Hematopoietic multipotent progenitor cell treated with erythropoietin and hydrocortisone succinate and interleukin-3 and kit ligand, for 8 days (in vitro differentiated cells): ENCODE data around the gene MECR.

Experiments
- DNase-seq: peaks from one replicate; pipeline ENCODE4 v3.0.0-alpha.2; 2015

MECR gene

GRCh38 chr1:29200906-29201594, 29.7 kb downstream of the MECR start:
- DNase-seq, result no peak

- no peak for DNase-seq
These were observed 32.7 kb downstream of the MECR start for GRCh38 chr1:29197993-29198392.

- DNase-seq, result peak; percentile 73
These were observed 33.2 kb downstream of the MECR start for GRCh38 chr1:29197590-29197924.

GRCh38 chr1:29196863-29197589, 33.7 kb downstream of the MECR start:
- no peak for DNase-seq

GRCh38 chr1:29195881-29196291, 34.8 kb downstream of the MECR start:
- no peak for DNase-seq

GRCh38 chr1:29193879-29194455, 36.8 kb downstream of the MECR start:
- no peak for DNase-seq

- no peak for DNase-seq
These were observed 40.0 kb downstream of the MECR start for GRCh38 chr1:29190718-29191117.

GRCh38 chr1:29186707-29187106, 44.0 kb downstream of the MECR start:
- DNase-seq, result no peak

GRCh38 chr1:29186252-29186651, 44.5 kb downstream of the MECR start:
- DNase-seq, result no peak

- no peak for DNase-seq
These were observed 47.4 kb downstream of the MECR start for GRCh38 chr1:29183287-29183686.

GRCh38 chr1:29181413-29182225, 49.1 kb downstream of the MECR start, which contains the start of gene SRSF4:
TSS of gene SRSF4 (minus strand) at chr1:29181900. CDS start at chr1:29181752, 148 bp downstream.
- DNase-seq, result peak; percentile 98

GRCh38 chr1:29180497-29181412, 50.0 kb downstream of the MECR start:
- peak; percentile 52 for DNase-seq

- DNase-seq, result peak; percentile 79
These were observed 51.0 kb downstream of the MECR start for GRCh38 chr1:29179641-29180184.

- DNase-seq, result no peak
These were observed 53.6 kb downstream of the MECR start for GRCh38 chr1:29177022-29177705.

GRCh38 chr1:29176576-29176975, 54.2 kb downstream of the MECR start:
- DNase-seq, result no peak

GRCh38 chr1:29172415-29172939, 58.3 kb downstream of the MECR start:
- DNase-seq, result no peak

- DNase-seq, result no peak
These were observed 59.2 kb downstream of the MECR start for GRCh38 chr1:29171521-29171920.

GRCh38 chr1:29171089-29171488, 59.6 kb downstream of the MECR start:
- no peak for DNase-seq

- DNase-seq, result no peak
These were observed 60.8 kb downstream of the MECR start for GRCh38 chr1:29169976-29170375.

GRCh38 chr1:29167904-29168303, 62.8 kb downstream of the MECR start:
- no peak for DNase-seq

GRCh38 chr1:29166291-29166878, 64.3 kb downstream of the MECR start:
- no peak for DNase-seq
